Glutamatergic neuron (in vitro differentiated cells): Measurements from ENCODE around the gene RREB1. TPM values are rescaled to one million over a fixed set of nuclear protein-coding genes. Genes with fewer than 3 reads are reported as not detected.

Source experiments
- DNase-seq: peaks from one replicate; pipeline ENCODE4 v3.0.0; 2022
- H3K27ac Mint-ChIP-seq: one replicate; pipeline ENCODE4 v1.8.0; 2020; ENCODE audit warnings: mild to moderate bottlenecking, mixed read lengths, inconsistent platforms; ENCODE audit not compliant: unreplicated experiment
- H3K27me3 Mint-ChIP-seq: one replicate; pipeline ENCODE4 v1.8.0; 2020; ENCODE audit warnings: mild to moderate bottlenecking, moderate library complexity, mixed read lengths, inconsistent platforms; ENCODE audit not compliant: unreplicated experiment
- H3K36me3 Mint-ChIP-seq: one replicate; pipeline ENCODE4 v1.8.0; 2020; ENCODE audit warnings: mild to moderate bottlenecking, mixed read lengths, inconsistent platforms; ENCODE audit not compliant: unreplicated experiment
- H3K4me1 Mint-ChIP-seq: one replicate; pipeline ENCODE4 v1.8.0; 2020; ENCODE audit warnings: mild to moderate bottlenecking, low read depth, mixed read lengths, inconsistent platforms; ENCODE audit not compliant: unreplicated experiment
- H3K4me3 Mint-ChIP-seq: one replicate; pipeline ENCODE4 v1.8.0; 2020; ENCODE audit warnings: mild to moderate bottlenecking, mixed read lengths, inconsistent platforms; ENCODE audit not compliant: unreplicated experiment
- H3K9me3 Mint-ChIP-seq: one replicate; pipeline ENCODE4 v1.8.0; 2020; ENCODE audit warnings: mild to moderate bottlenecking, moderate library complexity, mixed read lengths, inconsistent platforms; ENCODE audit not compliant: unreplicated experiment
- CTCF ChIP-seq: fragments of 200-600 bp; sonication (generic); IDR thresholded peaks from one replicate; pipeline ENCODE4 v1.5.0; 2021; ENCODE audit not compliant: partially characterized antibody, unreplicated experiment
- total RNA-seq: library from RNA; stranded (reverse); fragmentation: NEBNext Ultra II Directional; extraction: Animal tissue kit (Norgen Biotek cat#: 25700); gene quantifications from one replicate; pipeline ENCODE4 v1.2.1, GENCODE V29; 2021; ENCODE audit not compliant: unreplicated experiment

RREB1 gene
- total RNA-seq, 1 donor from 2014 or later: 3.4 TPM

- no peak for TF ChIP-seq CTCF
- Mint-ChIP-seq H3K4me1 (peaks cover 12% of the 10 kb centered on the region), H3K36me3 (no peaks in the 10 kb centered on the region), H3K9me3 (peaks cover 1% of the 10 kb centered on the region), H3K27ac (no peak overlapping the region), H3K4me3 (no peak overlapping the region), H3K27me3 (peaks cover 3% of the 10 kb centered on the region)
- no peak for DNase-seq
These were observed 21.3 kb upstream of the RREB1 start for GRCh38 chr6:7086488-7086887.

- H3K36me3 Mint-ChIP-seq: no peaks in the 10 kb centered on the region
- H3K27ac Mint-ChIP-seq: no peak overlapping the region
- peak overlapping the region; percentile 67 for H3K4me3 Mint-ChIP-seq
- H3K27me3 Mint-ChIP-seq: peaks cover 3% of the 10 kb centered on the region
- H3K4me1 Mint-ChIP-seq: peaks cover 12% of the 10 kb centered on the region
- TF ChIP-seq CTCF: no peak
- no peak for DNase-seq
- peaks cover 1% of the 10 kb centered on the region for H3K9me3 Mint-ChIP-seq
These were observed 20.7 kb upstream of the RREB1 start for GRCh38 chr6:7087066-7087465.

GRCh38 chr6:7087491-7087979 is 20.2 kb upstream of the RREB1 start:
- Mint-ChIP-seq H3K27ac (no peak overlapping the region), H3K4me1 (peaks cover 12% of the 10 kb centered on the region), H3K4me3 (no peak overlapping the region), H3K9me3 (peaks cover 1% of the 10 kb centered on the region), H3K36me3 (no peaks in the 10 kb centered on the region), H3K27me3 (peaks cover 3% of the 10 kb centered on the region)
- TF ChIP-seq CTCF: no peak
- no peak for DNase-seq

GRCh38 chr6:7088076-7088742 is 19.6 kb upstream of the RREB1 start:
- peaks cover 4% of the 10 kb centered on the region for H3K27me3 Mint-ChIP-seq

More at GRCh38 chr6:7088076-7088742, 19.6 kb upstream of the RREB1 start:
- Mint-ChIP-seq H3K9me3 (peaks cover 1% of the 10 kb centered on the region), H3K27ac (no peak overlapping the region), H3K4me1 (peaks cover 12% of the 10 kb centered on the region), H3K4me3 (no peak overlapping the region), H3K36me3 (no peaks in the 10 kb centered on the region)
- no peak for TF ChIP-seq CTCF
- no peak for DNase-seq
